ENCODE results near the gene LOC128125822.

The LOC128125822 gene

GRCh38 chr6:63554782-63555181, 17.5 kb upstream of the LOC128125822 start:
- H3K79me2 ChIP-seq (replicated peaks; ENCODE audit: insufficient read depth, low read length) = no peaks in the 10 kb centered on the region
- no peak overlapping the region for H3K4me2 ChIP-seq (ENCODE audit: low read length)
- no peak overlapping the region for H3K4me3 ChIP-seq (ENCODE audit: low read length)
- H3K36me3 ChIP-seq (ENCODE audit: insufficient read depth, low read length) = no peaks in the 10 kb centered on the region
- H3F3A ChIP-seq (ENCODE audit: insufficient read depth, low read length, poor library complexity, severe bottlenecking) = no peaks in the 10 kb centered on the region
- no peaks in the 10 kb centered on the region for H4K20me1 ChIP-seq (ENCODE audit: insufficient read depth)
- no peak overlapping the region for H3K9ac ChIP-seq (ENCODE audit: low read length)
- no peaks in the 10 kb centered on the region for H3K27me3 ChIP-seq (ENCODE audit: insufficient read depth, low read depth, low read length)
- TF ChIP-seq EZH2 (IDR thresholded peaks at IDR 0.05; ENCODE audit: borderline replicate concordance, insufficient read depth, low read length, poor library complexity, severe bottlenecking) (no peak), RAD21 (conservative IDR thresholded peaks at IDR 0.05) (no peak)
- TF ChIP-seq, protein P1, sequence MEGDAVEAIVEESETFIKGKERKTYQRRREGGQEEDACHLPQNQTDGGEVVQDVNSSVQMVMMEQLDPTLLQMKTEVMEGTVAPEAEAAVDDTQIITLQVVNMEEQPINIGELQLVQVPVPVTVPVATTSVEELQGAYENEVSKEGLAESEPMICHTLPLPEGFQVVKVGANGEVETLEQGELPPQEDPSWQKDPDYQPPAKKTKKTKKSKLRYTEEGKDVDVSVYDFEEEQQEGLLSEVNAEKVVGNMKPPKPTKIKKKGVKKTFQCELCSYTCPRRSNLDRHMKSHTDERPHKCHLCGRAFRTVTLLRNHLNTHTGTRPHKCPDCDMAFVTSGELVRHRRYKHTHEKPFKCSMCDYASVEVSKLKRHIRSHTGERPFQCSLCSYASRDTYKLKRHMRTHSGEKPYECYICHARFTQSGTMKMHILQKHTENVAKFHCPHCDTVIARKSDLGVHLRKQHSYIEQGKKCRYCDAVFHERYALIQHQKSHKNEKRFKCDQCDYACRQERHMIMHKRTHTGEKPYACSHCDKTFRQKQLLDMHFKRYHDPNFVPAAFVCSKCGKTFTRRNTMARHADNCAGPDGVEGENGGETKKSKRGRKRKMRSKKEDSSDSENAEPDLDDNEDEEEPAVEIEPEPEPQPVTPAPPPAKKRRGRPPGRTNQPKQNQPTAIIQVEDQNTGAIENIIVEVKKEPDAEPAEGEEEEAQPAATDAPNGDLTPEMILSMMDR (IDR thresholded peaks at IDR 0.05; ENCODE audit: poor library complexity, severe bottlenecking) = no peak
- H3K9me2 ChIP-seq (ENCODE audit: insufficient read depth, low read length) = no peaks in the 10 kb centered on the region
- no peak overlapping the region for H3K27ac ChIP-seq (ENCODE audit: low read length)
- no peaks in the 10 kb centered on the region for H3K9me3 ChIP-seq (ENCODE audit: low read length)
- no peak overlapping the region for H2AFZ ChIP-seq (ENCODE audit: low read depth, low read length)

DNA sequence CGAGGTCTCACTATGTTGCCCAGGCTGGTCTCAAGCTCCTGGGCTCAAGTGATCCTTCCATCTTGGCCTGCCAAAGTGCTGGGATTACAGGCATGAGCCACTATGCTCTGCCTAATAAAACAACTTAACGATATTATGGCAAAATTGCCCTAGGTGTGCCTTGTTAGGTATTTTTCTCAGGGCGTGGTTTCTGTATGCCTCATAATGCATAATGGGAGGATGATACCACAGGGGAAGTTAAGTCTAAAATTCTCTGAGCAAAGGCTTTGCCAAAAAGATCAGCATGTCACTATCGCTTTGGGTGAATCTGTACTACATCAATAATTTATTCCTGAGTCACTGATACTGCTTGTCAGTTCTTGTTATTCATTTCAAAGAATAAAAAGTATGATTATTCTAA, 15.9 kb upstream of the LOC128125822 start:
- Histone ChIP-seq H3K27ac (ENCODE audit: low read length) (no peak overlapping the region), H3K4me3 (ENCODE audit: low read length) (no peak overlapping the region), H3K9me3 (ENCODE audit: low read length) (no peaks in the 10 kb centered on the region), H3K9ac (ENCODE audit: low read length) (no peak overlapping the region), H2AFZ (ENCODE audit: low read depth, low read length) (no peak overlapping the region), H3K79me2 (replicated peaks; ENCODE audit: insufficient read depth, low read length) (no peaks in the 10 kb centered on the region), H4K20me1 (ENCODE audit: insufficient read depth) (no peaks in the 10 kb centered on the region), H3F3A (ENCODE audit: insufficient read depth, low read length, poor library complexity, severe bottlenecking) (no peaks in the 10 kb centered on the region), H3K36me3 (ENCODE audit: insufficient read depth, low read length) (no peaks in the 10 kb centered on the region), H3K9me2 (ENCODE audit: insufficient read depth, low read length) (no peaks in the 10 kb centered on the region), H3K4me2 (ENCODE audit: low read length) (no peak overlapping the region), H3K27me3 (ENCODE audit: insufficient read depth, low read depth, low read length) (no peaks in the 10 kb centered on the region)
- TF ChIP-seq RAD21 (conservative IDR thresholded peaks at IDR 0.05) (no peak), POLR2AphosphoS5 (IDR thresholded peaks at IDR 0.05) (no peak), MXI1 (conservative IDR thresholded peaks at IDR 0.05; ENCODE audit: poor library complexity, severe bottlenecking) (no peak), EZH2 (IDR thresholded peaks at IDR 0.05; ENCODE audit: borderline replicate concordance, insufficient read depth, low read length, poor library complexity, severe bottlenecking) (no peak), EP300 (conservative IDR thresholded peaks at IDR 0.05; ENCODE audit: poor library complexity, severe bottlenecking) (no peak), TAF1 (IDR thresholded peaks at IDR 0.05; ENCODE audit: low read depth) (no peak), SMC3 (conservative IDR thresholded peaks at IDR 0.05; ENCODE audit: poor library complexity) (no peak)
- TF ChIP-seq, protein P1 (IDR thresholded peaks at IDR 0.05; ENCODE audit: poor library complexity, severe bottlenecking) = no peak
- TF ChIP-seq, protein P2, sequence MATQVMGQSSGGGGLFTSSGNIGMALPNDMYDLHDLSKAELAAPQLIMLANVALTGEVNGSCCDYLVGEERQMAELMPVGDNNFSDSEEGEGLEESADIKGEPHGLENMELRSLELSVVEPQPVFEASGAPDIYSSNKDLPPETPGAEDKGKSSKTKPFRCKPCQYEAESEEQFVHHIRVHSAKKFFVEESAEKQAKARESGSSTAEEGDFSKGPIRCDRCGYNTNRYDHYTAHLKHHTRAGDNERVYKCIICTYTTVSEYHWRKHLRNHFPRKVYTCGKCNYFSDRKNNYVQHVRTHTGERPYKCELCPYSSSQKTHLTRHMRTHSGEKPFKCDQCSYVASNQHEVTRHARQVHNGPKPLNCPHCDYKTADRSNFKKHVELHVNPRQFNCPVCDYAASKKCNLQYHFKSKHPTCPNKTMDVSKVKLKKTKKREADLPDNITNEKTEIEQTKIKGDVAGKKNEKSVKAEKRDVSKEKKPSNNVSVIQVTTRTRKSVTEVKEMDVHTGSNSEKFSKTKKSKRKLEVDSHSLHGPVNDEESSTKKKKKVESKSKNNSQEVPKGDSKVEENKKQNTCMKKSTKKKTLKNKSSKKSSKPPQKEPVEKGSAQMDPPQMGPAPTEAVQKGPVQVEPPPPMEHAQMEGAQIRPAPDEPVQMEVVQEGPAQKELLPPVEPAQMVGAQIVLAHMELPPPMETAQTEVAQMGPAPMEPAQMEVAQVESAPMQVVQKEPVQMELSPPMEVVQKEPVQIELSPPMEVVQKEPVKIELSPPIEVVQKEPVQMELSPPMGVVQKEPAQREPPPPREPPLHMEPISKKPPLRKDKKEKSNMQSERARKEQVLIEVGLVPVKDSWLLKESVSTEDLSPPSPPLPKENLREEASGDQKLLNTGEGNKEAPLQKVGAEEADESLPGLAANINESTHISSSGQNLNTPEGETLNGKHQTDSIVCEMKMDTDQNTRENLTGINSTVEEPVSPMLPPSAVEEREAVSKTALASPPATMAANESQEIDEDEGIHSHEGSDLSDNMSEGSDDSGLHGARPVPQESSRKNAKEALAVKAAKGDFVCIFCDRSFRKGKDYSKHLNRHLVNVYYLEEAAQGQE (IDR thresholded peaks at IDR 0.05; ENCODE audit: borderline replicate concordance) = no peak

All from neural cell (in vitro differentiated cells).